ENCODE measurements around the gene NAA16.

Gene NAA16

DNA sequence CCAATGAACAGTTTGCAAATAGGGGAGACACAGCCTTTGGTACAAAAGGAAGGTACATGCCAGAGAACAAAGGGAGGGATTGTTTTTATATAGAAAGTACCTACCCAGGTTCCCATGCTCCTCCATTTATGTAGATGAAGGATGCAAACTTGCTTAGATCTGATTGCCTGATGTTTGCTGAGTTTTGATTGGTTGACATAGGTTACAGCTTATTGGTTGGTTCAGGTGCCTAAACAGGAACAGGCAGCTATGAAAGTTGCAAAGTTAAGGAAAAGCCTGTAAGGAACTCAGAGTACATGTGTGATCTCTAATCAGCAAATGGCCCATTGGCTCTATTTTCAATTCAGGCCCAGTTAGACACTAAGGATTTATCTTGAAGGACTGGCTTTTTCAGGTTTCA lies 6.5 kb upstream of the NAA16 start:
- DNase-seq (ENCODE audit: low spot score) = no peak

DNA sequence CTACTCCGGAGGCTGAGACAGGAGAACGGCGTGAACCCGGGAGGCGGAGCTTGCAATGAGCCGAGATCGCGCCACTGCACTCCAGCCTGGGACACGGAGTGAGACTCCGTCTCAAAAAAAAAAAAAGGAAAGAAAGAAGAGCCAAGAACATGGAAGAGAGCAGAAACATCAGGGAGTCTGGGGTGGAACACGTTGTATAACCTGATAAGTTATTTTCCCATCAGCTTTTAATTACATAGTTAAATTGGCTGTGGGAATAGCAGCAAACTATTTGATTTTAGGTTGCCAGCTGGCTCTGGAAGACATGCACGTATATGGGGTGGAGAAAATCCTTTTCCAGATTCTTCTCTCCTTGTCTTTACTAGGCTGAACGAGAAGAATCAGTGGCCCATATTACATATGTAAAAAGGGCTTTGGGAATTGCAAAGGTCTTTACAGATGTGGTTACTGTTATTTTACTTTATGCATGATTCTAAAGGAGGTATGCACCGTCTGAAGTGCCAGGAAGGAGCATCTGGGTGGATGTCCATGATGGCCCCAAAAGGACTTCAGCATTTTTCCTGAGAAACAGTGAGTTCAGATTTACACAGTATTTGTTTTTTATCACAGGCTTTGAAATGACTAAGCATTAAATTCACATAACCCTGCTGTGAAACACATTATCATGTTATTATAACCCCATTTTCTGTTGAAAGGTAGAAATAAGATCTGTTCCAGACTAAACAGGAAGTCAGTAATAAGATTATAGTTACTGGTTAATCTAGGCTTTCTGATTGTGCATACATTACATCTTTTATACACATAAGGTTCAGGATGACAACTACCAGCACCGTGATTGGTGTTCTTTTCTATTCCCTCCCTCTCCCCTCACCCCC lies 4.6 kb upstream of the NAA16 start:
- DNase-seq (ENCODE audit: low spot score) = no peak

DNA sequence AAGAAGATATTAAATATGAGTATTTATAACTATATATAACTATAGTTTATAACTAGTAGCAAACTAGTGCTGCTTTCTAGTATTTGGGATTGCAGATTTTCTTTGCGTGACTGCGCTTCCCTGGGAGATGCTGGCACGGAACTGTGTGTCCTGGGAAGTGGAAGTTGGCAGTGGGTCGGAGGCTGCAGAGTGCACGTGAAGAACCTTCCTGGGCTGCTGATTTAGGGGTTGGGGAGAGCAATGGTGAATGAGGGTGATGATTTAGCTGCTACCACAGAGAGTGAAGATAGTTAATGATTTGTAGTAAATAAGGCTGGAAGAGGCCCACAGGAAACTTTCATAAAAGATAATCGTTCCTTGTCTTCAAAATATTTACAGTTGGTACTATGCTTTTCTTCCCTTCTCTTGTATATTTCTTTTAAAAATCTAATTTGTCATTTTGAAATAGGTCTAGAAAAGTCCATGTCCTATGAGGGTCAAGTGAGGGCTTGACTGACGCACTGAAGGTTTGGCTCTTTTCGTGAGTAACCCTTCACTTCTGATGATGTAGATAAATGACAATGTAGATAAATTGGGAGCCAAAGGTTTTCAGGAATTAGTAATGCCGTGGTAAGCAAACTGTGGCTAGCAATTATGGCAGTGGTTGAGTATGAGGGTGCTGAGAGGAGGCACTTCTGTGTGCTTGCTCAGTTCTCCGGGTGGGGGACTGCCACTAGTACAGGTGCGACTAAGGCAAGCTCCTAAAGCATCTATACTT lies 3.0 kb upstream of the NAA16 start:
- no peak for DNase-seq (ENCODE audit: low spot score)

DNA sequence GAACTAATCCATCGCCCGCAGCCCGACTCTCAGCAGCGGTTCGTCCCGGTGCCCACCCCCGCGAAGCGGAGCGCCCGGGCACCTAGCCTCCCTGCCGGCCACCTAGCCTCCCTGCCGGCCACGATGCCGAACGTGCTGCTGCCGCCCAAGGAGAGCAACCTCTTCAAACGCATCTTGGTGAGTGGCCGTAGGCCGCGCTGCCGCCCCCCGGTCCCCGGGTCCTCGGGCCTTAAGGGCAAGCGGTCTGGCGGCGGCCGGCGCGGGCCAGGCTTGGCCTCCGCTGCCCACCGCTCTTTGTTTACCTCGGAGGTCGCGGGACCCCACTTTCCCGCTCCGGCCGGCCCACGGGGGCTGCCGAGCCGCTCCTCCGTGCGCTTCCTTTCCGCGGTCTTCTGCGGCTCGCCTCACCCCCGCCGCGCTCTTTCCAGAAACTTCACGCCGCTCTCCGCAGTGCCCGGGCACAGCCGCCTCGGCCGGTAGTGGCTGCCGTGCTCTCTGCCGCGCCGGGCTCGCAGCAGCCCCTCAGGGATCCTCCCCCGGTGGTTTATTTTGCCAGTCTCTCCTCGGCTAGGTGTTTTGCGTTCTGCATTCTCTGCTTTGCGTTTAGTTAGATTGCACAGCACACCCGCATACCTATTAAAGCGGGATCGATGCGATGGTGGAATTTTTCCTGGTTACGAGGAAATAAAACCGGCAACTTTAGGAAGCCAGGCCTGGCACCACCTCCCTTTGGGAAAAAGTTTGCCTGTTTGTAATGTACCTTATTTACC lies 524 bp downstream of the NAA16 start:
- DNase-seq (ENCODE audit: low spot score) = peak; percentile 67

DNA sequence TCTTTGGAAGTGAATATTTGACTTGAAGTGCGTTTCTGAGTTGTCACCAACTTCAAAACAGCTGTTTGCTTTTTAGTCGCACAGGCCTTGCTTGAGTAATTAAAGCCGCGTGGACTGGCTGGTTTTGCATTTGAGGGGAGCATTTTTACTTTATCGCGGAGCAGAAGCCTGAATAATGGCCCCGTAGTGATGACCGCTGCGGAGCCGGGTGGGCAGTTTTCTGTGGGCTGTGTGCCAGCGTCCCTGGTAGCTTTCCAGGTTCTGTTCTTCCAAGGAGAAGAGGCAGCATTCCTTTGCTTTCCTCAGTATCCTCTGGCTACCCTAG lies 1.1 kb downstream of the NAA16 start:
- peak; percentile 57 for DNase-seq (ENCODE audit: low spot score)

DNA sequence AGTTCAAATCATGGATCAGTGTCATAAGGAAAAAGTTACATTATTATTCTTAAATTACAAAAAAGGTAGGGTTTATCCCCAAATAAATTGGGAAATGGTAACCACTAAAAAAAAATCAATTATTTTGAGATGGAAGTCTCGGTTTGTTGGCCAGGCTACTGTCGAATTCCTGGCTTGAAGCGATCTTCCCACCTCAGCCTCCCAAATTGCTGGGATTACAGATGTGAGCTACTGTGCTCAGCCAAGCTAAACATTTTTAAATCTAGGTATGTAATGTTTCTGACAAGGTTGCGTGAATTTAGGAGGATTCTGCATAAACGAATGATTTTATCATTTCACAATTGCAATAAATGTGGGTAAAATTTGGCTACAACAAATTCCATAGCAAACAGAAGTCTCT lies 2.0 kb downstream of the NAA16 start:
- DNase-seq (ENCODE audit: low spot score) = no peak

DNA sequence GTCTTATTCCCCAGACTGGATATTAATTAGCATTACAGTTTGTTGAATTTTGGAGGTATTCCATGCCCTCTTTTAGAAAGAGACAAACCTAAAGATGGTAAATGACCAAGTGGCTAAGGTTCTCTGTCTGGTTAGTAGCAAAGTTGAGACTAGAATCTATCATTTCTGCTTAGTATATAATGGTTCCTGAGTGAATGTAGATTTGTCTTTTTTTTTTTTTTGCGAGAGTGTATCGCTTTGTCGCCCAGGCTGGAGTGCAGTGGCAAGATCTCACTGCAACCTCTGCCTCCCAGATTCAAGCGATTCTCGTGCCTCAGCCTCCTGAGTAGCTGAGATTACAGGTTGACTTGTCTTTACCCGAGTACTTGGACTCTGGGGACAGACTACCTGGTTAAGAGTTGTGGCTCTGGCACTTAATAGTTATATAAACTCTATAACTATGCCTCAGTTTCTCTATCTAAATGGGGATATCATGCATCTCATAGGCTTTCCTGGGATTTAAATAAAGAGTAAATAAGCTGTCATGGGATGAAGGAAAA lies 2.7 kb downstream of the NAA16 start:
- no peak for DNase-seq (ENCODE audit: low spot score)

DNA sequence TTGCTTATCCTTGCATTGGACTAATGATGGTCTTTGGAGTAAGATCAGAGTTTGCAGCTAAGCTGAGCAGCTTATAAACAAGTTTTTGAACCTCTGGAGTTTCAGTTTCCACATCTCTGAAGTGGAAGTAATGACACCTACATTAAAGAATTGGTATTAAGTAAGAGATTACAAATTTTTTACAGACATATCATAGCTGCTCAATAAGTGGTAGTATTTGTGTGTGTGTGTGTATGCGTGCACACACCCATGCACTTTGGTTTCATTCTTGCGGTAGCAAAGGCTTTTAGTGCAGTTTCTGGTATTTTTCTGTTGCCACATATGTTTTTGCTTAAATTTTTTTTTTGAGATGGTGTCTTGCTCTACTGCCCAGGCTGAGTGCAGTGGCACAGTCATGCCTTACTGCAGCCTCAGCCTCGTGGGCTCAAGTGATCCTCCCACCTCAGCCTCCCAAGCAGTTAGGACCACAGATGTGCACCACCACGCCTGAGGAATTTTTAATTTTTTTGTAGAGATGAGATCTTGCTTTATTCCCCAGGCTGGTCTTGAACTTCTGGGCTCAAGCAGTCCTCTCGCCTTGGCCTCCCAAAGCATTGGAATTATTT lies 4.5 kb downstream of the NAA16 start:
- peak; percentile 19 for DNase-seq (ENCODE audit: low spot score)

DNA sequence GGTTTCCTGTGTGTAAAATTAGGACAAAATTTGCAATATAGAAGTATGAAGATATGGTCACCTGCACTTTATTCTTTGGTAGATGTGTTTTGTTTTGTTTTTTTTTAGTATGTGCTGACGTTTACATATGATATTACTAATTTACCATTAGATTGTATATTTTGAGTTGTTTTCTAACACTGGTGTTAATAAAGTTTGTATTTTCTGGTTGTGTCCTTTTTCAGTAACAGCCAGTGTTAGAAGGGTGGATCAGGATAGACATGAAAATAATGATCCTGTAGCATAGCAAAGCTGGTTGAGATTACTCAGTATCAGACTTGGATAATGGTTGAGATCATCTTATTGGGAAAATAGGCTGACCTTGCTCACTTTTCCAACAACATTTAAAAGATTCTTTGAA lies 6.2 kb downstream of the NAA16 start:
- no peak for DNase-seq (ENCODE audit: low spot score)

DNA sequence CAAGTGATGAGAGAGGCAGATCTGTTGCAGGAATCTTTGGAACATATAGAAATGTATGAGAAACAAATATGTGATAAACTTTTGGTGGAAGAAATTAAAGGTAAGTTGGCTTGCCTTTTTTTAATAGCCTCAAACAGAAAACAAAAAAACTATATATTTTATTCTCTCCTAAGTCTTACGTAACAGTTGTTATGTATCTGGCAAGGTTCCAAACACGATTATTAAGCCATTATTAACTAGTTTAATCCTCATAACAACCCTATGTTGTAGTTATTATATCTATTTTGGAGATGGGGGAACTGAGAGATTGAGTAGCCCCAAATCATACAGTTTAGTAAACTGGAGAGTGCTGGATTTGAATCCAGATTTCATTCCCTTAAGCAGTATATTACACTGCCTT lies 14.7 kb downstream of the NAA16 start:
- no peak for DNase-seq (ENCODE audit: low spot score)

DNA sequence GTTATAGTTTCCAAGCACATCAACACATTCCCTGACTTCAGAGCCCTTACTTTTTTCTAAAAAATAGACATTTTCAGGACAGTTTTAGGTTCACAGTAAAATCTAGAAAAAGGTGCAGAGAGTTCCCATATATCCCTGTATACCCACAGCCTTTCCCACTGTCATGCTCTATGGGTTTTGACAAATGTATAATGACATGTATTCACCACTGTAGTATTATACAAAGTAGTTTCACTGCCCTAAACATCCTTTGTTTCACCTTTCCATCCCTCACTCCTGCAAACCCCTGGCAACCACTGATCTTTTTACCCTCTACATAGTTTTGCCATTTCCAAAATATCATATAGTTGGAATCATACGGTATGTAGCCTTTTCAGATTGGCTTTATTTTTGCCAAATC lies 15.6 kb downstream of the NAA16 start:
- DNase-seq (ENCODE audit: low spot score) = no peak

DNA sequence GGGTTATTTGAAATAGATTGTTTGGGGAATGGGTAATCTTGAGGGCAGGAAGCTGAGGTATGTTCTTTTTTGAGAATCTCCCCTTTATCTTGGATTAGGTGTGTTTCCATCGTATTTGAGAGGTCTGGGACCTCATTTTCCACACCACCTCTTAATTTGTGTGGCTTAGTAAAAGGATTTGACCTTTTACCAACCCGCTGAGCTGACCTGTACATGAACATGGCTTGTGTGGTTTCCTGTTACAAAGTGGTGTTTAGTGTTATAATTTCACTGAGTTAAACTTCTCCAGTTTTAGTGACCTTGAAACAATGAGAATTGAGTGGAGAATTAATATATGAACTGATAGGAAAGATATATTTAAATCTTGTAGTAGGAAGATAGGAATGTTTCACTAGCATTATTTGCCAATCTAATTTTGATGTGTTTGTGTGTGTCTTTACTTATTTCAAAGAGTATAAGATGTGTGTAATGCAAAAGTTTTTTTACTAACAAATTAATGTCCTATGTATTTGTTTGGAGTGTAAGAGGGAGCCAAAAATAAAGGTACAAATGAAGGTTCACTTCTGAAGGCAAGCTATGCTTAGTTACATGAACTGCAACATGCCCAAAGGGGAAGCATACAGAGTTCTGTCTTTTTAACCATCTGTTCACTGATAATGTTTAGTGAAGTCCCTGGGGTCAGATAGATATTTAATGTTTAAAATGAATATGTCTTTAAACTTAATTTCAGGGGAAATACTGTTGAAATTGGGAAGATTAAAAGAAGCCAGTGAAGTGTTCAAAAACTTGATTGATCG lies 17.1 kb downstream of the NAA16 start:
- no peak for DNase-seq (ENCODE audit: low spot score)

DNA sequence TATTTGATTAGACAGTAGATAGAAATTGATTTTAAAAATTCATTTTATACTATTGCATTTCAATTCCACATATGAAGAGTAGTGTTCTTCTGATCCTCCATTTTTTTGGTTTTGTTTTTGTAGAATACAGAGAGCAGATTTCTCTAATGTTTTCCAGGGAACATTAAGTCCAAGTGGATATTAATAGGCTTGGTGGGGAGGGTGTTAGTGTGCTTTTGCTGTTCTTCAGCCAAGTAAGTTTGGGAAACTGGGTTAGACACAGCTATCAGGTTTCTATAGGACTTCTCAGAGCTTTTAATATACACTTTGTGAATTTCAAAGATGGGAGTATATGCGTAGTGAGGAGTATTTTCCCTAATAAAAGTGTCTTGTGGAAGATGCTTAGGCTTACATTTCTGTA lies 21.8 kb downstream of the NAA16 start:
- no peak for DNase-seq (ENCODE audit: low spot score)

DNA sequence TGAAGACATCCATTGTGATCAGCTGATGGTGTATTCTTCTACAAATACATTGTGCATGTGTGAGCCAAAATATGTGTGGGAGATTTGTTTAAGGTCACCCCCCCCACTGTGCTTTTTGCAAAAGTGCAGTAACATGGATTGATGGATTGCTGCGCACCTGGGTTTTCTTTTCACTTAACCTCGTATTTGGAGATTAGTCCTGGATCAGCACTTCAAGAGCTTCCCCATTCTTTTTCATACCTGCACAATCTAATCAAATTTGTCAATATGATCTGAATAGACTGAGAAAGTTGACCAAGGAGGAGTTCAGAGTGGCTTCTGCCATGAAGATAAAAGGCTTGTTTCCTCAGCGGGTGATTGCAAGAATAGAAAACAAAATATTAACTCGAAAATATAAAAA lies 23.7 kb downstream of the NAA16 start:
- no peak for DNase-seq (ENCODE audit: low spot score)

DNA sequence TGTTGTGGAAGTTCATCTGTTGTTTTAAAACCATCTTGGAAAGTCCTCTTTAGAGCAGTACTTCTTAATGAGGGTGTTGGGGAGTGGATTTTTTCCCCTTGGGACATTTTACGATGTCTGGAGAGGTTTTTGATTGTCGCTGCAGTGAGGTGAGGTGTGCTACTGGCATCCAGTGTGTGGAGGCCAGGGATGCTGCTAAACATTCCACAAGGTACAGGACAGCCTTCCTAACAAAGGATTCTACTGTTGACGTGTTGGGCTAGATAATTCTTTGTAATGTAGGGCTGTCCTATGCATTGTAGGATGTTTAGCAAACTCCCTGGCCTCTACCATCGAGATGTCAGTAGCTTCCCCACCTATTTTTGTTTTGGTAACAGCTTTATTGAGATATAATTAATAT lies 33.3 kb downstream of the NAA16 start:
- no peak for DNase-seq (ENCODE audit: low spot score)

DNA sequence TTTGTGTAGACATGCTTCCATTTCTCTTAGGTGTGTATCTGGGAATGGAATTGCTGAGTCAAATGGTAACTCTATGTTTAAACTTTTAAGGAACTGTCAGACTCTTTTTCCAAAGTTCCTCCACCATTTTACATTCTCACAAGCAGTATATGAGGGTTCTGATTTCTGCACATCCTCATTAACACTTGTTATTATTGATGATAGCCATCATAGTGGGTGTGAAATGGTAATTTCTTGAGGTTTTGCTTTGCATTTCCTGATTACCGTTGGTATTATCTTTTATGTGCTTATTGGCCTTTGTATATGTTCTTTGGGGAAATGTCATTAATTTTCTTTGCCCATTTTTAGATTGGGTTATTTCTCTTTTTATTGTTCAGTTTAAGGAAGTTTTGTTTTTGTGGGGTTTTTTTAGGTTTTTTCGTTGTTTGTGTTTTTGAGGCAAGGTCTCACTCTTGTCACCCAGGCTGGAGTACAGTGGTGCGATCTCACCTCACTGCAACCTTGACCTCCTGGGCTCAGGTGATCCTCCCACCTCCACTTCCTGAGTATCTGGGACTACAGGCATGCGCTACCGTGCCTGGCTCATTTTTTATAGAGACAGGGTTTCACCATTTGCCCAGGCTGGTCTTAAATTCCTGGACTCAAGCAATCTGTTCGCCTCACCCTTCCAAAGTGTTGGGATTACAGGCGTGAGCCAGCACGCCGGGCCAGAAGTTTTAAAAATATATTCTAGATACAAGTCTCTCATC lies 34.3 kb downstream of the NAA16 start:
- DNase-seq (ENCODE audit: low spot score) = no peak

DNA sequence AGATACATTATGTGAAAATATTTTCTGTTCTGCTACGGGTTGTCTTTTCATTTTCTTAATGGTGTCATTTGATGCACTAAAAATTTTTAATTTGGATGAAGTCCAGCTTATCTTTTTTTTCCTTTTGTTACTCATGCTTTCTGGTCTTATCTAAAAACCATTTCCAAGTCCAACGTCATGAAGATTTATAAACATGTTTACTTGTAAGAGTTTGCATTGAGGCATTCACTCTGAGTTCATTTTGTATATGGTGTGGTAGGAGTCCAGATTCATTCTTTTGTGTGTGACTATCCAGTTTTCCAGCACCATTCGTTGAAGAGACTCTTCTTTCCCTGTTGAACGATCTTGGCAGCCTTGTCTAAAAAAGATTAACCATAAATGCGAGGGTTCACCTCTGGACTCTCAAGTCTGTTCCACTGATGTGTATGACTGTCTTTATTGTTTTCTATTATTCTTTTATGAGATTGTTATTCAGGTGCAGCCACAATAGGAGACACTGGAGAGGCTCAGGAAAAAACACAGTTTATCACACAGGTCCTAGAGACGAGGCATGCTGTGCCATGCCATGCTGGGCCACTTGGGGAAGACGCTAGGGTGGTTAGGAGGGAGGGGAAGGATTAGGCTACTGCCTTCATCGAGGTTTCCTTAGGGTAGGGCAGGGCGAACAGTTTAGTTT lies 35.0 kb downstream of the NAA16 start:
- DNase-seq (ENCODE audit: low spot score) = no peak

DNA sequence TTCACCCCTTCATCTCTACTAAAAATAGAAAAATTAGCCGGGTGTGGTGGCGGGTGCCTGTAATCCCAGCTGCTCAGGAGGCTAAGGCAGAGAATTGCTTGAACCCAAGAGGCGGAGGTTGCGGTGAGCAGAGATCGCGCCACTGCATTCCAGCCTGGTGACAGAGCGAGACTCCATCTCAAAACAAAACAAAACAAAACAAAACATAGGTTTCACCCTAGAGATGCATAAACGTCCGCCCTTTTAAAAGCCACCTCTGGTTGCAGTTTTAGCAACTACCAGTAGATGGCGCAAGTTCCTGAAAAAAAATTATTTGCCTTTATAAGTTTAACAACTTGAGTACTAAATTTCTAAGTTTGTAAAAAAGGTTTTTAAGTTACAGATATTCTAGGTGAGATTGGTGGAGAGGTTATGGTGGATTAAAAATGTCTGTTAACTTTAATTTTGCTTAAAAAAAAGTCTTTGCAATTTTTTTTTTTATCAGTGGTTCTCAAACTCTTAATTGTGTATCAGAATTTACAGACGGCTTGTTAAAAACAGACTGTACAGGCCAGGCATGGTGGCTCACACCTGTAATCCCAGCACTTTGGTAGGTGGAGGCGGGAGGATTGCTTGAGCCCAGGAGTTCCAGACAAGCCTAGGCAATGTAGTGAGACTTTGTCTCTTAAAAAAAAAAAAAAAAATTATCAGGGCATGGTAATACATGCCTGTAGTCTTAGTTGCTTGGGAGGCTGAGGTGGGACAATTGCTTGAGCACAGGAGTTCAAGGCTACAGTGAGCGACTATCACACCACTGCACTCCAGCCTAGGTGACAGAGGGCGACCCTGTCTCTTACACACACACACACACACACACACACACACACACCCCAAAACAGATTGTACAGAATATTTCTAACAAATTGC lies 42.1 kb downstream of the NAA16 start:
- peak; percentile 49 for DNase-seq (ENCODE audit: low spot score)

DNA sequence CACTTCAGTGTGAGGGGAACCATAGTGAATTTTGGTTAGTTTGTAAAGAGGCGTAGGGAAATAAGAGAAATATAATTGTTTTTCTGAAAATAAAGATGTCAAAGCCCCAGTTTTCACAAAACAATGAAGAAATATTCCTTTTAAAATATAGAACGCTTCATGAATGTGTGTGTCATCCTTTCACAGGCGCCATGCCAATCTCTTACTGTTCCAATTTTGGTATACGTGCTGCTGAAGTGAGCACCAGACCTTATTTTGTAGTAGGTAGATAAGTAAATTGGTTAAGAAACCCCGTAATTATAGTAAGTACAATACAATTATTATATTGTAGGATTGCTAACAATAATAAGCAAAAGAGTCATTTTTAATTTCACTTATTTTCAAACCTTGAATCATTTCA lies 43.3 kb downstream of the NAA16 start:
- DNase-seq (ENCODE audit: low spot score) = no peak

Data from AG20443 (cell line).